ENCODE data around the gene PMP22.

Gene PMP22

GRCh38 chr17:15266325-15267125 is 1.4 kb upstream of the PMP22 start:
- Histone ChIP-seq H3K9me3 (replicated peaks; ENCODE audit: insufficient read depth, low read length) (no peaks in the 10 kb centered on the region), H3K4me1 (ENCODE audit: low read length) (no peaks in the 10 kb centered on the region), H3F3A (ENCODE audit: insufficient read depth, low read length) (no peaks in the 10 kb centered on the region), H4K20me1 (ENCODE audit: insufficient read depth, low read length) (no peaks in the 10 kb centered on the region), H3K27ac (ENCODE audit: low read length) (no peak overlapping the region), H3K27me3 (replicated peaks; ENCODE audit: insufficient read depth, low read length) (no peaks in the 10 kb centered on the region), H3K4me2 (ENCODE audit: low read depth, low read length) (no peak overlapping the region), H3K36me3 (replicated peaks; ENCODE audit: insufficient read depth, low read length) (no peaks in the 10 kb centered on the region), H2AFZ (ENCODE audit: low read length) (no peak overlapping the region), H3K9me2 (replicated peaks; ENCODE audit: insufficient read depth, low read length) (no peaks in the 10 kb centered on the region), H3K79me2 (ENCODE audit: low read length) (no peaks in the 10 kb centered on the region), H3K9ac (ENCODE audit: low read length) (no peak overlapping the region), H3K4me3 (ENCODE audit: low read length) (no peak overlapping the region)
- no peak for DNase-seq
- TF ChIP-seq EZH2phosphoT487 (IDR thresholded peaks at IDR 0.05; ENCODE audit: low read length): no peak
- TF ChIP-seq, protein P1, sequence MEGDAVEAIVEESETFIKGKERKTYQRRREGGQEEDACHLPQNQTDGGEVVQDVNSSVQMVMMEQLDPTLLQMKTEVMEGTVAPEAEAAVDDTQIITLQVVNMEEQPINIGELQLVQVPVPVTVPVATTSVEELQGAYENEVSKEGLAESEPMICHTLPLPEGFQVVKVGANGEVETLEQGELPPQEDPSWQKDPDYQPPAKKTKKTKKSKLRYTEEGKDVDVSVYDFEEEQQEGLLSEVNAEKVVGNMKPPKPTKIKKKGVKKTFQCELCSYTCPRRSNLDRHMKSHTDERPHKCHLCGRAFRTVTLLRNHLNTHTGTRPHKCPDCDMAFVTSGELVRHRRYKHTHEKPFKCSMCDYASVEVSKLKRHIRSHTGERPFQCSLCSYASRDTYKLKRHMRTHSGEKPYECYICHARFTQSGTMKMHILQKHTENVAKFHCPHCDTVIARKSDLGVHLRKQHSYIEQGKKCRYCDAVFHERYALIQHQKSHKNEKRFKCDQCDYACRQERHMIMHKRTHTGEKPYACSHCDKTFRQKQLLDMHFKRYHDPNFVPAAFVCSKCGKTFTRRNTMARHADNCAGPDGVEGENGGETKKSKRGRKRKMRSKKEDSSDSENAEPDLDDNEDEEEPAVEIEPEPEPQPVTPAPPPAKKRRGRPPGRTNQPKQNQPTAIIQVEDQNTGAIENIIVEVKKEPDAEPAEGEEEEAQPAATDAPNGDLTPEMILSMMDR (IDR thresholded peaks at IDR 0.05; ENCODE audit: low read length): no peak
- TF ChIP-seq EZH2 (optimal IDR thresholded peaks at IDR 0.05; ENCODE audit: low read depth, low read length): no peak

DNA sequence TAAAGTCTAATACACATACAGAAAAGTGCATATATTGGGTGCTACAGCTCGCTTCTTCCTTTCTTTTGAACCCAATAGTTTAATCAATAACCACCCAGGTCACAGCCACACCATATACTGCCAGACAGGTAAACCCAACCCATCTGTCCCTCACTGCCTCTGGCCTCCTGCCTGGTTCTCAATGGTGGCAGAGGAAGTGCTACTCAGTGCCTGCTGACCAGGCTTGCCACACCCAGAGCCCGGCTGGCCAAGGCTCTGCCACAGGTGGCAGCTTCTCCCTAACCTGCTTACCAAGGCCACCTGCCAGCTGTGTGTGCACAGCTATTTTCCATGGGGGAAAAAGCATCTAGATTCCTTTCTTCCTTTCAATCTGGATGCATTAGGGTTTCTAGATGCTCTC is 584 bp downstream of the PMP22 start:
- no peak overlapping the region for H2AFZ ChIP-seq (ENCODE audit: low read length)
- no peaks in the 10 kb centered on the region for H3K9me3 ChIP-seq (replicated peaks; ENCODE audit: insufficient read depth, low read length)
- no peaks in the 10 kb centered on the region for H3F3A ChIP-seq (ENCODE audit: insufficient read depth, low read length)
- H3K4me1 ChIP-seq (ENCODE audit: low read length): no peaks in the 10 kb centered on the region
- DNase-seq: no peak
- no peaks in the 10 kb centered on the region for H3K9me2 ChIP-seq (replicated peaks; ENCODE audit: insufficient read depth, low read length)
- no peaks in the 10 kb centered on the region for H3K27me3 ChIP-seq (replicated peaks; ENCODE audit: insufficient read depth, low read length)
- TF ChIP-seq, protein P1 (IDR thresholded peaks at IDR 0.05; ENCODE audit: low read length): no peak
- TF ChIP-seq EZH2phosphoT487 (IDR thresholded peaks at IDR 0.05; ENCODE audit: low read length) (no peak), EZH2 (optimal IDR thresholded peaks at IDR 0.05; ENCODE audit: low read depth, low read length) (no peak)
- H3K9ac ChIP-seq (ENCODE audit: low read length): no peak overlapping the region
- no peaks in the 10 kb centered on the region for H3K36me3 ChIP-seq (replicated peaks; ENCODE audit: insufficient read depth, low read length)
- H4K20me1 ChIP-seq (ENCODE audit: insufficient read depth, low read length): no peaks in the 10 kb centered on the region
- no peaks in the 10 kb centered on the region for H3K79me2 ChIP-seq (ENCODE audit: low read length)
- H3K4me3 ChIP-seq (ENCODE audit: low read length): no peak overlapping the region
- no peak overlapping the region for H3K27ac ChIP-seq (ENCODE audit: low read length)
- no peak overlapping the region for H3K4me2 ChIP-seq (ENCODE audit: low read depth, low read length)

- H3K9ac ChIP-seq (ENCODE audit: low read length): no peak overlapping the region
- H3F3A ChIP-seq (ENCODE audit: insufficient read depth, low read length): no peaks in the 10 kb centered on the region
- no peak overlapping the region for H3K4me2 ChIP-seq (ENCODE audit: low read depth, low read length)
- H3K4me1 ChIP-seq (ENCODE audit: low read length): no peaks in the 10 kb centered on the region
- H4K20me1 ChIP-seq (ENCODE audit: insufficient read depth, low read length): no peaks in the 10 kb centered on the region
- H3K36me3 ChIP-seq (replicated peaks; ENCODE audit: insufficient read depth, low read length): no peaks in the 10 kb centered on the region
- no peaks in the 10 kb centered on the region for H3K9me3 ChIP-seq (replicated peaks; ENCODE audit: insufficient read depth, low read length)
- H3K27me3 ChIP-seq (replicated peaks; ENCODE audit: insufficient read depth, low read length): no peaks in the 10 kb centered on the region
- no peak for DNase-seq
- H3K79me2 ChIP-seq (ENCODE audit: low read length): no peaks in the 10 kb centered on the region
- no peaks in the 10 kb centered on the region for H3K9me2 ChIP-seq (replicated peaks; ENCODE audit: insufficient read depth, low read length)
- no peak overlapping the region for H3K27ac ChIP-seq (ENCODE audit: low read length)
- TF ChIP-seq EZH2 (optimal IDR thresholded peaks at IDR 0.05; ENCODE audit: low read depth, low read length): no peak
- no peak for TF ChIP-seq EZH2phosphoT487 (IDR thresholded peaks at IDR 0.05; ENCODE audit: low read length)
- TF ChIP-seq, protein P1 (IDR thresholded peaks at IDR 0.05; ENCODE audit: low read length): no peak
- no peak overlapping the region for H3K4me3 ChIP-seq (ENCODE audit: low read length)
- H2AFZ ChIP-seq (ENCODE audit: low read length): no peak overlapping the region
Observed at GRCh38 chr17:15263680-15264079, 1.4 kb downstream of the PMP22 start.

Data from MM.1S (cell line).